ENCODE data around the gene SFTA2.
A peak's percentile ranks its signal among the peaks of the same experiment; 100 is the strongest.

Gene SFTA2

GRCh38 chr6:30889921-30890645 lies 41.9 kb downstream of the SFTA2 start:
- DNase-seq = no peak

GRCh38 chr6:30889496-30889885 lies 42.5 kb downstream of the SFTA2 start:
- no peak for DNase-seq

- no peak for DNase-seq
Measured at GRCh38 chr6:30888816-30889495, 43.0 kb downstream of the SFTA2 start.

- no peak for DNase-seq
Measured at GRCh38 chr6:30887901-30888815, 43.8 kb downstream of the SFTA2 start.

GRCh38 chr6:30886897-30887255 lies 45.1 kb downstream of the SFTA2 start:
- no peak for DNase-seq

GRCh38 chr6:30885999-30886896 lies 45.7 kb downstream of the SFTA2 start:
- peak; percentile 67 for DNase-seq

GRCh38 chr6:30885481-30885998 lies 46.4 kb downstream of the SFTA2 start:
- DNase-seq = no peak

- DNase-seq = peak; percentile 61
Measured at GRCh38 chr6:30884521-30885480, 47.2 kb downstream of the SFTA2 start.

- peak; percentile 70 for DNase-seq
Measured at GRCh38 chr6:30883685-30884520, 48.1 kb downstream of the SFTA2 start, which contains the start of gene DDR1. TSS of gene DDR1 (plus strand) at chr6:30884519. CDS start at chr6:30888730, 4,211 bp downstream.

GRCh38 chr6:30882759-30883684 lies 48.9 kb downstream of the SFTA2 start:
- DNase-seq = peak; percentile 41

- DNase-seq = no peak
Measured at GRCh38 chr6:30882204-30882758, 49.7 kb downstream of the SFTA2 start.

- DNase-seq = no peak
Measured at GRCh38 chr6:30881392-30882203, 50.4 kb downstream of the SFTA2 start.

Data from CD4-positive, alpha-beta T cell treated with Interleukin-6 for 4 hours (primary cell).